NCI-H2171 treated with DMSO at 0.1 percent for 48 hours (cell line): ENCODE measurements around the gene AP3S2.
A peak's percentile ranks its signal among the peaks of the same experiment; 100 is the strongest.
"Not testable (repeated sequence)": the region's sequence is repeated elsewhere in the genome, so short reads cannot be mapped to it uniquely, and the experiment has no call there.

ENCODE experiments used
- DNase-seq: peaks from one replicate; lab custom pipeline; 2025; lab: John Stamatoyannopoulos, UW

Gene AP3S2

GRCh38 chr15:89903015-89903857, 9.4 kb upstream of the AP3S2 start:
- DNase-seq: no peak

- DNase-seq: no peak
Measured at GRCh38 chr15:89900849-89901248, 7.1 kb upstream of the AP3S2 start.

GRCh38 chr15:89899951-89900567, 6.3 kb upstream of the AP3S2 start:
- no peak for DNase-seq

GRCh38 chr15:89899295-89899945, 5.6 kb upstream of the AP3S2 start:
- DNase-seq: no peak

GRCh38 chr15:89898614-89899294, 5.0 kb upstream of the AP3S2 start:
- DNase-seq: peak; percentile 65

GRCh38 chr15:89898146-89898545, 4.4 kb upstream of the AP3S2 start:
- no peak for DNase-seq

- DNase-seq: no peak
Measured at GRCh38 chr15:89893027-89893426, 767 bp downstream of the AP3S2 start.

- peak; percentile 20 for DNase-seq
Measured at GRCh38 chr15:89888214-89888804, 5.5 kb downstream of the AP3S2 start.

- DNase-seq: no peak
Measured at GRCh38 chr15:89885611-89886010, 8.2 kb downstream of the AP3S2 start.

GRCh38 chr15:89885179-89885578, 8.6 kb downstream of the AP3S2 start:
- not testable (repeated sequence) for DNase-seq

GRCh38 chr15:89883518-89883917, 10.3 kb downstream of the AP3S2 start:
- no peak for DNase-seq

GRCh38 chr15:89880727-89881126, 13.1 kb downstream of the AP3S2 start:
- no peak for DNase-seq

- DNase-seq: no peak
Measured at GRCh38 chr15:89878323-89878722, 15.5 kb downstream of the AP3S2 start.

- no peak for DNase-seq
Measured at GRCh38 chr15:89877083-89877425, 16.7 kb downstream of the AP3S2 start.

- no peak for DNase-seq
Measured at GRCh38 chr15:89876396-89877082, 17.3 kb downstream of the AP3S2 start.

- no peak for DNase-seq
Measured at GRCh38 chr15:89875741-89876140, 18.1 kb downstream of the AP3S2 start.

GRCh38 chr15:89874926-89875564, 18.7 kb downstream of the AP3S2 start:
- DNase-seq: peak; percentile 79

- no peak for DNase-seq
Measured at GRCh38 chr15:89870688-89871288, 23.0 kb downstream of the AP3S2 start.

- DNase-seq: no peak
Measured at GRCh38 chr15:89870006-89870405, 23.8 kb downstream of the AP3S2 start.

GRCh38 chr15:89869490-89869889, 24.3 kb downstream of the AP3S2 start:
- not testable (repeated sequence) for DNase-seq
